ENCODE data around the gene KLHL6.

- TF ChIP-seq TAF1 (IDR thresholded peaks at IDR 0.05; ENCODE audit: borderline replicate concordance, insufficient read depth, low read length) (no peak), REST (IDR thresholded peaks at IDR 0.05; ENCODE audit: insufficient read depth in 1 of 2, low read depth in 2 of 2, low read length in 2 of 2) (no peak)
Measured at GRCh38 chr3:183527428-183528379, 27.8 kb downstream of the KLHL6 start.
